NT2/D1 (cell line): Measurements from ENCODE around the gene MAJIN.

Experiments
- YY1 ChIP-seq: IDR thresholded peaks from 2 replicates; pipeline ENCODE4 v1.6.1; 2011; ENCODE audit not compliant: insufficient read length, insufficient read depth
- ZNF274 ChIP-seq: IDR thresholded peaks from 2 replicates; pipeline ENCODE4 v1.6.1; 2011; ENCODE audit warnings: mild to moderate bottlenecking, low read depth, low read length

DNA sequence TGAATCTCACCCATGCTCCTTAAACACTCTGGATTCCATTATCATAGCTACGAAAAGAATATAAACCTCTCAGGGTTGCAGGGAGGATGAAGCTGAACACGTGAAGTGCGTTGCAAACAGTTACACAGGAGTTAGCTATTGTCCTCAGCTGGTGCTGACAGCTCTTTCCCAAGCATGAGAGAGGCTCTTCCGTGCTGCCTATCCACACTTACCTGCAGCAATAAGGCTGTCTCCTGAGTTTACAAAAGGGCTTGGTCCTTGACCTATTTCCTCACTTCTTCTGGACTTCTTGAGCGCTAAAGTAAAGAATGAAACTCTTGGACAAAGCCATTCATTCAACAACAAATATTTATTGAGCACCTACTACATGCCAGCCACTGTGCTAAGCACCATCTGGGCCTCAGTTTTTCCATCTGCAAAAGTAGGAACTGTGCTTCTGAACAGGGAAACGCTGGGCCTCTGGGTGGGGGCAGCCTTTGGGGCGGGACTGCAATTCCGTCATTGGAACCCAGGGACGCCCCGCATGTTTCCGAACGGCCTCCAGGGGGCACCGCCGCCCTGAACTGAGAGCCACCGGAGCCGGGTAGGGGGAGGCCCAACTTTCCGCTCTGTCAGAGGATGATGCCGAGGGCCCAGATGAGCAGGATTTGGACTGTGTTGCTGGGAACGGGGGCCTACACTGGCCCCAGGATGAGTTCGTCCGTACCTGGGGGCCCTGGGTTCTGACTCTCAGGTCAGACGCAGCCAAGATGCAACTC, 41.4 kb upstream of the MAJIN start:
- TF ChIP-seq YY1 (no peak), ZNF274 (no peak)
